ENCODE measurements around the gene IPMK. TPM values are rescaled to one million over a fixed set of nuclear protein-coding genes. Genes with fewer than 3 reads are reported as not detected.
A peak's percentile ranks its signal among the peaks of the same experiment; 100 is the strongest.

IPMK gene
- total RNA-seq, 1 experiment from 2014 or later = 5.2 TPM

DNA sequence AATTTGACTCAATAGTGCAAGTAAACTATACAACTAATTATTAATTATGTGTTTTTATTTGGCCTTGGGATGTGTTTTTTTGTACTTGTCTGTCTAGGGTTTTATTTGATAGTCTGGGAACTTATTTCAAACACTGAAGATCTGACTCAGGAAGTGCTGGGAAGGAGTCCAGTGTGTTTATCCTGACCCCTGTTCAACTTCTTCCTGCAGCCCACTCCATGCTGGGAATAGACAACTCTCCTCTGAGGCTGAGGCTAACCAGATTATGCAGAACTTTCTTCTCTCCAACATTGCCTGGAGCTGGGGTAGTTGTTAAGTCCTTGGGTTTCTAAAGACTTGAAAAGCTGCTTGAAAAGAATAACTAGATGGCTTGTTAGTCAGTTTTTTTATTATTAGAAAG is 8.2 kb upstream of the IPMK start:
- Mint-ChIP-seq H3K4me1 (ENCODE audit: insufficient read depth, unreplicated experiment) (peaks cover 36% of the 10 kb centered on the region), H3K9me3 (ENCODE audit: unreplicated experiment) (no peaks in the 10 kb centered on the region), H3K27me3 (ENCODE audit: insufficient read depth, unreplicated experiment) (no peaks in the 10 kb centered on the region), H3K27ac (ENCODE audit: low read depth, unreplicated experiment) (no peak overlapping the region), H3K4me3 (ENCODE audit: unreplicated experiment) (no peak overlapping the region), H3K36me3 (ENCODE audit: insufficient read depth, unreplicated experiment) (peaks cover 26% of the 10 kb centered on the region)
- no TSS peak for BruUV-seq (replicated peaks)
- TF ChIP-seq, protein P1, sequence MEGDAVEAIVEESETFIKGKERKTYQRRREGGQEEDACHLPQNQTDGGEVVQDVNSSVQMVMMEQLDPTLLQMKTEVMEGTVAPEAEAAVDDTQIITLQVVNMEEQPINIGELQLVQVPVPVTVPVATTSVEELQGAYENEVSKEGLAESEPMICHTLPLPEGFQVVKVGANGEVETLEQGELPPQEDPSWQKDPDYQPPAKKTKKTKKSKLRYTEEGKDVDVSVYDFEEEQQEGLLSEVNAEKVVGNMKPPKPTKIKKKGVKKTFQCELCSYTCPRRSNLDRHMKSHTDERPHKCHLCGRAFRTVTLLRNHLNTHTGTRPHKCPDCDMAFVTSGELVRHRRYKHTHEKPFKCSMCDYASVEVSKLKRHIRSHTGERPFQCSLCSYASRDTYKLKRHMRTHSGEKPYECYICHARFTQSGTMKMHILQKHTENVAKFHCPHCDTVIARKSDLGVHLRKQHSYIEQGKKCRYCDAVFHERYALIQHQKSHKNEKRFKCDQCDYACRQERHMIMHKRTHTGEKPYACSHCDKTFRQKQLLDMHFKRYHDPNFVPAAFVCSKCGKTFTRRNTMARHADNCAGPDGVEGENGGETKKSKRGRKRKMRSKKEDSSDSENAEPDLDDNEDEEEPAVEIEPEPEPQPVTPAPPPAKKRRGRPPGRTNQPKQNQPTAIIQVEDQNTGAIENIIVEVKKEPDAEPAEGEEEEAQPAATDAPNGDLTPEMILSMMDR (IDR thresholded peaks at IDR 0.05; ENCODE audit: unreplicated experiment) = no peak
- DNase-seq (ENCODE audit: unreplicated experiment) = no peak
- POLR2A ChIA-PET = interaction anchor here (0.7 to 2.0 kb wide), 6 partner anchors 9 to 39 kb away, joined by 3 to 7 read pairs (median 4); no protein-coding TSS in a partner anchor
- intact Hi-C loops (cut with micrococcal nuclease) = no loop called here
- CTCF ChIA-PET = interaction anchor here (0.5 to 4.6 kb wide), 5 partner anchors 14 to 103 kb away, joined by 3 to 33 read pairs (median 8); no protein-coding TSS in a partner anchor

DNA sequence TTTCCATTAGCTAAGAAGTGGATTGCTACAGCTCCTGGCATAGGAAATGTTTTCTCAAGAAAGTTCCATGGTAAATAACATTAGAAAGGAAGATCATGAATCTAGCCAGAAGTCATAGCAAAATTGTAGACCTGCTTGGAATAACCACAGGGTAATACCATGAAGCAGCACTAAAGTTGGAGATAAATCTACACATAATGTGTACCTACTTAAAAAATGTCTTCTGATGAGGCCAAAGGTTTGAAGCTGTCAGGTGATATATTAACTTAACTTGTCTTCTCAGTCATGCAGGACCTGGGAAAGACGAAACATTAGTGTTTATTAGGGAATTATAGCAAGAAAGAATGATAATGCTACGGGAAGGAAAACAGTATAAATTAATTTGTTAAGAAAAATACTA is 7.6 kb upstream of the IPMK start:
- no peaks in the 10 kb centered on the region for H3K9me3 Mint-ChIP-seq (ENCODE audit: unreplicated experiment)
- BruUV-seq (replicated peaks) = no TSS peak
- DNase-seq (ENCODE audit: unreplicated experiment) = no peak
- ChIA-PET POLR2A (interaction anchor here (0.7 to 2.0 kb wide), 5 partner anchors 8 to 98 kb away, joined by 3 to 7 read pairs (median 4); no protein-coding TSS in a partner anchor), CTCF (interaction anchor here (0.6 to 4.6 kb wide), 4 partner anchors 16 to 112 kb away, joined by 3 to 33 read pairs (median 3); no protein-coding TSS in a partner anchor)
- TF ChIP-seq, protein P1 (IDR thresholded peaks at IDR 0.05; ENCODE audit: unreplicated experiment) = no peak
- H3K4me1 Mint-ChIP-seq (ENCODE audit: insufficient read depth, unreplicated experiment) = peaks cover 31% of the 10 kb centered on the region
- H3K27me3 Mint-ChIP-seq (ENCODE audit: insufficient read depth, unreplicated experiment) = no peaks in the 10 kb centered on the region
- H3K36me3 Mint-ChIP-seq (ENCODE audit: insufficient read depth, unreplicated experiment) = peaks cover 26% of the 10 kb centered on the region
- no peak overlapping the region for H3K27ac Mint-ChIP-seq (ENCODE audit: low read depth, unreplicated experiment)
- no peak overlapping the region for H3K4me3 Mint-ChIP-seq (ENCODE audit: unreplicated experiment)
- intact Hi-C loops (cut with micrococcal nuclease) = no loop called here

DNA sequence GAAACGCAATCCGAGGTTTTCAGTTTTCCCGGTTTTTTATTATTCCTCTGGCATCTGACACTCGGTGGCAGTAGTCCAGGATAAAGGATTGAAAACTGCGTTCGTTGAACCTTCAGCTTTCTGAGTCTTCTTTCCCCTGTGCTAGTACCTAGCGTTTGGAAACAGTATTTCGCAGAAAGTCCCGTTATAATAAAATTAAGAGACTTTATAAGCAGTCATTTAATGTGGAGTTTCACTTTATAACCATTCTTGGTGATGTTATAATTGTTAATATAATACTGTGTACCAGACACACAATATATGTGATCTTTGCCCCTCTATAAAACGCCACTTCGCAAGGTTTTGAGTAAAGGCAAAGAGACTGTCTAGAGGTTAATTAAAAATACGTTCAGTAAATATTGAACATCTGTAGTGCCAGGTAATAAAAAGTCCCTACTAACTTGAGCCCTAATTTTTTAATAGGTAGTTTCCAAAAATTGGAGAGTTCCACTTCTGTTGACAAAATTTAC is 2.1 kb upstream of the IPMK start:
- CTCF ChIA-PET = interaction anchor here (0.6 to 1.2 kb wide), 3 partner anchors 10 to 675 kb away, joined by 3 read pairs; no protein-coding TSS in a partner anchor
- peak overlapping the region; percentile 96 for H3K27ac Mint-ChIP-seq (ENCODE audit: low read depth, unreplicated experiment)
- TF ChIP-seq, protein P1 (IDR thresholded peaks at IDR 0.05; ENCODE audit: unreplicated experiment) = no peak
- intact Hi-C loops (cut with micrococcal nuclease) = no loop called here
- POLR2A ChIA-PET = interaction anchor here (0.6 to 4.8 kb wide), 21 partner anchors 8 to 1638 kb away, joined by 3 to 45 read pairs (median 4); partner anchors contain the start of genes TFAM and UBE2D1
- DNase-seq (ENCODE audit: unreplicated experiment) = no peak
- peaks cover 20% of the 10 kb centered on the region for H3K36me3 Mint-ChIP-seq (ENCODE audit: insufficient read depth, unreplicated experiment)
- no peaks in the 10 kb centered on the region for H3K27me3 Mint-ChIP-seq (ENCODE audit: insufficient read depth, unreplicated experiment)
- BruUV-seq (replicated peaks) = TSS peak; percentile 55
- H3K4me3 Mint-ChIP-seq (ENCODE audit: unreplicated experiment) = peak overlapping the region; percentile 98
- H3K9me3 Mint-ChIP-seq (ENCODE audit: unreplicated experiment) = no peaks in the 10 kb centered on the region
- peaks cover 16% of the 10 kb centered on the region for H3K4me1 Mint-ChIP-seq (ENCODE audit: insufficient read depth, unreplicated experiment)

DNA sequence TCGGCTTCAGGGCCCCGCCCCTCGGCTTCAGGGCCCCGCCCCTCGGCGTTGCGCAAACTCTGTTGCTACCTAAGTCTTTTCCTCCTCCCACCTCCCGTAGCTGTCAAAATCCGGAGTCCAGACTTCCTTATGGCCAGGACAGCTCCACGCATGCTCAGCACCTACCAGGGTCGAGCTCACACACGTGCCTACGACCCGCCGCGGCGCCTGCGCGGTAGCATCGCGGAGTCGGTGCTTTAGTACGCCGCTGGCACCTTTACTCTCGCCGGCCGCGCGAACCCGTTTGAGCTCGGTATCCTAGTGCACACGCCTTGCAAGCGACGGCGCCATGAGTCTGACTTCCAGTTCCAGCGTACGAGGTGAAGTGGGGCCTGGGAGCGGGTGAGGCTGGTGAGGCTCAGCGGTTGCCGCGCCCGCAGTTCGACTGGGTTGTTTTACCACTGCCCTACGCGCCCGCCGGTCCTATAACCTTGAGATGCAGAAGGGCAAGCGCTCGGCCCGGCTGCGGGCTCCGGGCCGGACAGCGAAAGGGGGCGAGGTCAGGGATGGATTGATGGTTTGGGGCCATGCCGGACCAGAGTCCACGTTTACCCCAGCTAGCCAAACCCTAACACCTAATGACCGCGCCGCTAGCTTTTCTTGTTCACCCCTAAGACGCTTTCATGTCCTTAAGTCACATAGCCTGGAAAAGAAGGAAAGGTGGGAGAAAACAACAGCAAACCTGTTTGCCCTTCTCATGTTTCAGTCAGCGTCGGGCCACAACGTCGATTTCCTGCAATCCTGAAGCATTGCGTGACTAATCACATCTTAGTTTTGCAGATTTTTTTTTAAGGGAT is 1.5 kb upstream of the IPMK start, which contains the start of gene CISD1:
Gene CISD1, plus strand, starts transcription at position 217 of the 836 bp plus-strand sequence. Its CDS starts 112 bp downstream, at position 329.
- TF ChIP-seq, protein P1 (IDR thresholded peaks at IDR 0.05; ENCODE audit: unreplicated experiment) = no peak
- H3K4me1 Mint-ChIP-seq (ENCODE audit: insufficient read depth, unreplicated experiment) = peaks cover 9% of the 10 kb centered on the region
- peak; percentile 99 for DNase-seq (ENCODE audit: unreplicated experiment)
- BruUV-seq (replicated peaks) = no TSS peak
- H3K27ac Mint-ChIP-seq (ENCODE audit: low read depth, unreplicated experiment) = peak within 1 kb of the TSS; percentile 96
- intact Hi-C loops (cut with micrococcal nuclease) = no loop called here
- ChIA-PET POLR2A (interaction anchor here (0.8 to 4.8 kb wide), 27 partner anchors 9 to 1639 kb away, joined by 3 to 45 read pairs (median 4); partner anchors contain the start of genes TFAM and UBE2D1), CTCF (interaction anchor here (0.6 to 2.2 kb wide), 8 partner anchors 11 to 675 kb away, joined by 3 to 16 read pairs (median 3); no protein-coding TSS in a partner anchor)
- no peaks in the 10 kb centered on the region for H3K27me3 Mint-ChIP-seq (ENCODE audit: insufficient read depth, unreplicated experiment)
- peak within 1 kb of the TSS; percentile 98 for H3K4me3 Mint-ChIP-seq (ENCODE audit: unreplicated experiment)
- peaks cover 20% of the 10 kb centered on the region for H3K36me3 Mint-ChIP-seq (ENCODE audit: insufficient read depth, unreplicated experiment)
- H3K9me3 Mint-ChIP-seq (ENCODE audit: unreplicated experiment) = no peaks in the 10 kb centered on the region
